NOMO-1 treated with DMSO at 0.1 percent for 48 hours (cell line): ENCODE measurements around the gene OSBPL3.

Experiments
- DNase-seq: peaks from one replicate; lab custom pipeline; 2025; ENCODE audit not compliant: unreplicated experiment; lab: John Stamatoyannopoulos, UW

The OSBPL3 gene

DNA sequence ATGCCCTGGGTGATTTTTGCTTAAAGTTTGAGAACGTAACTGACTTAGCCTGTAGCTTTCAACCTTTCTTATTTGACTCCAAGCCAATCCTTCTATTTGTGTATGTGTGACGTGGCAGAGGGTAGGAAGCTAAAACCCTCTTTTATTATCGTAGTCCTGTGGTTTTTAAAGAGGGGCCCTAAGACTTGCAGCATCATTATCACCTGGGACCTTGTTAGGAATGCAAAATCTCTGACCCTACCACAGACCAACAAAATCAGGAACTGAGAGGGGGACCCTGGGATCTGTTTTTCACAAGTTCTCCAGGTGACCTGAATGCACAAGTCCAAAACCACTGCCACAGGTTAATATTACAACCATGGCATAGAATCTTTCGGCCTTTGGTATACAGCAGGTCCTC lies 80.1 kb downstream of the OSBPL3 start:
- no peak for DNase-seq

DNA sequence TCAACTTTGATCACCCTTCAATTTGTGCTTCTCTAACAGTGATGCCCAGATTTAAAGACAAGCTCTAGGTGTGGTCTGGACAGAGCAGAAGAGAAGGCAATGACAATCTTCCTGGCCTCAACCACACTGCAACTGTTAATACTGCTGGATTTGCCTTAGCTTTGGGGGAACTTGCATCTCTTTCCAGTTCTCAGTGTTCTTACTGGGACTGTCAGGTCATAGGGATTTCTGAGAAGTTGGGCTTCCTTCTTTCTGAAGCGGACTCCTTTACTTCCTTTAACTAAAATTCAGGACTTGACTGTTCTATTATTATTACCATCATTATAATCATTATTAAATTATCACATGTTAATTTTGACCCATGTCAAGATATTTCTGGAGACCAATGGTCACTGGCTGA lies 80.8 kb downstream of the OSBPL3 start:
- no peak for DNase-seq

DNA sequence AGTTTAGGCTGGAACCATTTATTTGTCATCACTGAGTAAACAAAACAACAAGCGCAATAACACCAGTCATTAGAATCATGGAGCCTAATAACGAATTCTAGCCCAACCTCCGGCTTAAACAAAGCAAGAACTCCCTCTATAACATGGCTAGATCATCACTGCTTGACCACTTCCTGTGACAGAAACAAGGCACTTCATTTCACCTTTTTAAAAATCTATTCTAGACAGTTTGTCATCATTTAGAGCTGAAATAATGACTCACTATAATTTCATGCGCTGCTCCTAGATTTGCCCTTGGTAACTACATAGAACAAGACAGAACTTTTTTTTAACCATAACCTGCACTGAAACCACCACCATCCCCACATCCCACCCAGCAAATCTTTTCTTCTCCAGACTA lies 81.3 kb downstream of the OSBPL3 start:
- DNase-seq = no peak

DNA sequence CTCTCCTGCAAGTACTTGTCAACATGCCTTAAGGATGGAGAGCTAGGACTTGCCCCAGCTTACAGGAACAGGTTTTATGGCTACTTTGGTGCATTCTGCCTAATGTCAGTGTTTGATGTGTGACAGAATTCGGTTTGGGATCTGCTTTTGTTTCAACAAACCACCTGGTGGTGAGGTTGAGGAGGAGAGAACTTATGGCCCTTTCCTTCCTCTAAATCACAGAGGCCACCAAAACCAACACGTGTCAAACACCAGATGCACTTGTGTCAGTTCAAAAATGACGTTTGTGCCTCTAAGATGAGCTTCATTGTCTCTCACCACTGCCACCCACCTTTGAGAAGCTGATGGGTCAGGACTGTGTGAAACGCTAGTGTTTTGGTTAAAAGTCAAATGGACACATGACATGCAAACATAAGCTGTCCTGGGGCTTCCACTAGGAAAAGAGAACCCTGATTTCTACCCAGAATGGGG lies 83.9 kb downstream of the OSBPL3 start:
- DNase-seq = no peak

DNA sequence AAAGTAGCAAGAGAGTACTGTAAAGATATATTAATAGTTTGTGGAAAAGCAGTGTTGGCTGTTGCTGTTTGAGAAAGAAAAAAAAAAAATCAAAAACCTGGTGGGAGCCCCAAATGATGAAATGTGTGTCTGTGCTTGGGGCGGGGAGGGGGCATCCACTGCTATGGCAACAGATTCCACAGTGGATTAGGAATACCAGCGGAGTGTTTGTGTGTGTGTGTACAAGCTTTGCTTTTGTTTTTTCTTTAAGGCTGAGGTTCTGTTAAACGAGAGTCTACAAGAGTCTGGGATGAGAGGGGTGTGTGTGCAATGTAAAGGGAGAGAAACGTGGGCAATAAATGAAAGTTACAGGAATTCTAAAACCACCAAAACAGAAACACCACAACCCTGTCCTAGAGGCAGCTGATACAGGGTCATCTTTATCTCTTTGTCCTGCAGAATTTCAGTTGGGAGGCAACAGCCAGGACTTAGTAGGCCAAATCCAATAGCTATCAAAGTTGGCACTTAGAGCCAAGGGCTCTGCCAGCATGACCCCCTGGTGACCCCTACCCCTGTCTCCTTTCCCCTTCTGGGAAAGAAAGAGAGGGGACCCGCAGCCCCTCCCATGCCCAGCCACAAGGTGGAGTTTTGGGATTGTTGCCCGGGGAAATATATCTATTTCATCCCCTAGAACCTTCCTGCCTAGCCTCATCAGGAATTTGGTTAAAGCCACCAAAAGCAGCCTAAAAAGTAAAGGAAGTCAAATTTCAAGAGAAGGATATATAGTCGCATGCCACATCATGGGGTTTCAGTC lies 85.4 kb downstream of the OSBPL3 start:
- no peak for DNase-seq

DNA sequence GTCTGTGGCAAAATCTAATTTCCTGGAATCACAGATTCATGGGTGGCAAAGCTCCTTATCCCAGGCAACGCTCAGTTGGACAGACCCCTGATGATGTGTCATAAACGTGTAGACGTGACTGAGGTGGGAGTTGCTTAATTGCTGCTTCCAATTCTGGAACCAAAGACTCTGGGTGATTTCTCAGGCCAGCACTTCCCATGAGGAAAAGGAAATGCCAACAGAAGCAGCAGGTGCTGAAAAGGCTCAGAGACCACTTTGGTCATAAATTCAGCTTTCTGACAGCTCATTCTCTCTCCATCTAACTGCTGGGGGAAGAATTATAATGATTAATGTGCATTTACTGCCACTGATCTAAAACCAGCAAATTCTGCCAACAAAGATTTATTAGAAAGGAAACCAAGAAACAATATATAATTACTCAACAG lies 88.7 kb downstream of the OSBPL3 start:
- no peak for DNase-seq

DNA sequence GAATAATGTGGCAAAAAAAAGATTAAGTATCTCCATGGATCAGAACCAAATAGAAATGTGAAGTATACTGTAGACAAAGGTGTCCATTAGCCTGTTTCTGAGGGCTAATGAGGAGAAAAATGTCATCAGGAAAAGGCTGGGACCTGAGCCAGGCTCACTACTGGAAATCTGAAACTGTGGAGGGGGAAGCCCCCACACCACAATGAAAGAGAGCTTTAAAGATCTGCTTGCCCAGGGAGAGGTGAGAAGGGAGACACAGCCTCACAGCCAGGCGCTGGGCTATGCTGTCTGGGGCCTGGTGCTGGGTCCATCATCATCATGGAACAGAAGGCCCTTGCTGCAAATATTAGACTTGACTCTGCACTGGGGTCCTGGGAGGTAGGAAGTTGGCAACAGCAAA lies 90.4 kb downstream of the OSBPL3 start:
- no peak for DNase-seq

DNA sequence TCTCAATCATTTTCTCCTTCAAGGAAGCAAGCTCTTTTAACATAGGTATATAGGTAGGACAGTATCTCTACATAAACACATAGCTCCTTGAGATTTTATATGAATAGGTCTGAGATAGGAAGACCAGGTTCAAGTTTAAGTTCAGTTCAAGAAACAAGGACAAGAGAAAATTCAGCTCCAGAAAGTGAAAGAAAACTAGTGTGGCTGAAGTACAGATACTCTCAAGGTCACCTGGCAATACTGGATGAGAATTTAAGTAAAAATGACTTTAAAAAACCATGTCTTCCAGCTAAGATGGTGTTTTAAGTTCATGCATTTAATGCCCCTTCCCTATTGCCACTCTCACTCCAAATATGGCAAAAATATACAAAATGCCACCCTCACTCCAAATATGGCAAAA lies 91.3 kb downstream of the OSBPL3 start:
- no peak for DNase-seq

DNA sequence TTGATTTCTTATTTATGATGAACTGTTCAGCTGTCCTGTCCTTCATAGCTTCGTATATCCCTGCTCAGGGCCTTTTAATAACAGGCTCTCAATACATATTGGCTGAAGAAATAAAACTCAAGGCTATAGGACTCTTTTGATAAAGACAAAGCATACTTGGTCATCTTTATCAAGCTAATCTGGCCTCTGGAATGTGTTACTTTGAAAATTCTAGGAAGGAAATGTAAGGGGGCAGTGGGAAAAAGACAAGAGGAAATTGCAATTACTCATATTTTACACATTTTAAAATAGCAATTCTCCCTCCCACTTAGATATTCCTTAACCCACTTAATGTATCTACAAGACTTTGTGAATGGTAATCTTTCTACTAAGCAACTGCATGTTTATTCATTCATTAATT lies 94.3 kb downstream of the OSBPL3 start:
- DNase-seq = no peak

DNA sequence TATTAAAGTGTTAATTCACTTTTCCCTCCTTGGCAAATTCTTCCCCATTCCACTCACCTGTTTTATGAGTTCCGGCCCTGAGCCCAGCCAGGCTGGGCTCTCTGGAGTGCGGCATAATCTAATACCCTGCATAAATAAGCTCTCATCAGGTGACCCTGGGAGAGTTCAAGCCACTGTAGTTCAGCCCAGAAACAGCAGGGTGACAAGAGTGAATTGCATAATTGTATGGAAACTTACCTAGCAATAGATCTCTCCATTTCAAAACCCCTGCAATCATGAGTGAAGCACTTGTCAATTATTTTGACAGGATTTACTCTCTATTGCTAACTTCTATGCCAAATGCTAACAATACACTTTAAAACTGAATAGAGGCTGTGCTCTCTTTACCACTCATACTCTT lies 94.7 kb downstream of the OSBPL3 start:
- DNase-seq = peak; percentile 7

DNA sequence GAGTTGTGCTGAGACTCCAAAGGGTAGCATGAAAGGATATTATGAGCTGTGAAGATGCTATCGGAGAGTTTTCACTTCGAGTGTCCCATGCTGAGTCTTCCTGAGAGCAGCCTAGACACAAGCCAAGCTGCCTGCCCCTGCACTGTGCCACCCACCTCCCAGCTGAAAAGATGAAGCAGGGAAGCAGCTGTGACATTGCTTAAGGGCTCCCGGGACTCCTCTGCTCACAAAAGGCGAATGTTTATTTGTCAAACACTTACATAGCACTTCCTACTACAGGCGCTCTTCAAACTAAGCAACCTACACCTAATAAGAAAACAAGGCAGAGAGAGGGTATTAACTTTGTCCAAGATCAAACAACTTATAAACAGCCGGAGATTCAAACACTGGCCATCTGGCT lies 95.6 kb downstream of the OSBPL3 start:
- DNase-seq = no peak

DNA sequence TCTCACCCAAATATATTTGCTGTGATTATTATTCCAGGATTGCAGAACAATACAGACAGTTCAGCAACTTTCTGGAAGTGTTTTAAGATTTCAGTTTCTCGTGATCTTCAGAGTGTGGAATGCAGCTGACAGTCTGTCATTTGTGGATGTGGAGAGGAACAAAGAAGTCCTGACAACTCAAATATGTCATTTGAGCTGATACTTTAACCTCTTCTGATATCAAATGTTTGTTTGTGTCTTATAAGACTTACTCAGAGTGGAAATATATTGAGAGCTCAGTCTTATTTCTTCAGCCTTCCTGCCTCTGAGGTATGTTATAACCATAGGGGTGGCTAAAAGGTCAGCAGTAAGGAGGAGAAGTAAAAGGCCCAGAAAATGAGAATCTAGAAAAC lies 96.4 kb downstream of the OSBPL3 start:
- no peak for DNase-seq

DNA sequence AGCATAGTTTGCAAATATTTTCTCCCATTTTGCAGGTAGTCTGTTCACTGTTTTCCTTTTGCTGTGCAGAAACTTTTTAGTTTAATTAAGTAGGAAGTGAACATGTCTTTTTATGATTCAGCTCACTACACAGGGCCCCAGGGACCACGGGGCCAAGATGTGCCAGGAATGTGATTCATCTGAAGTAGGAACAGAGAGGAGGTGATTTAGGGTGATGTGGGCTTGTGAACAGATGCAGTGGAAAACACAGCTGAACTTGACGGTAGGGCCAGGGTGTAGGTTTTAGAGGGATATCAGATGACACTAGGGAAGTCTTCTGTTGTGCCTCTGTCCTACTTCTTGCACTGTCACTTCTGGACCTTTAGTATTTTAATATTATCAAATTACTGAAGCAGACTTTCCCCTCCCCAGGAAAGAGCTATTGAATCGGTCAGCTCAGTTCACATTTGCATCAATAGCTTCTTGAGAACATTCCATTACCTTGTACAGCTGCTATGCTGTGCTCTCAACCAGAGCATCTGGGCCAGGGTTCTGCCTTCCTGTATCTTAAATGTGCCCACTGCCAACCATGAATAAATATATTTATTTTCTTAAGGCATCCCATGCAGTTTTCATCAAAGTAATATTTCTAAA lies 96.9 kb downstream of the OSBPL3 start:
- no peak for DNase-seq

DNA sequence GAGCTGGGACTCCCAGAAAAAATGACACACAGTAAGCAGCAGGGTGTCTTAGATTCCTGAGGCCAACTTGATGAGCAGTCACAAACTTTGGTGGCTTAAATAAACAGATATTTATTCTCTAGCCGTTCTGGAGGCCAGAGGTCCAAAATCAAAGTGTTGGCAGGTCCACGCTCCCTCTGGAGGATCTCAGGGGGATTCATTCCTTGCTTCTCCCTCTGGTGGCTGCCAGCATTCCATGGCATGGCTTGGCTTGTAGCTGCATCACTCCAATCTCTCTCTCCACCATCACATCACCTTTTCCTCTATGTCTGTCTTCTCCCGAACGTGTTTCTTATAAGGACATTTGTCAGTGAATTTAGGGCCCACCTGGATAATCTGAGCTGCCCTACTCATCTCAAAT lies 98.4 kb downstream of the OSBPL3 start:
- no peak for DNase-seq

DNA sequence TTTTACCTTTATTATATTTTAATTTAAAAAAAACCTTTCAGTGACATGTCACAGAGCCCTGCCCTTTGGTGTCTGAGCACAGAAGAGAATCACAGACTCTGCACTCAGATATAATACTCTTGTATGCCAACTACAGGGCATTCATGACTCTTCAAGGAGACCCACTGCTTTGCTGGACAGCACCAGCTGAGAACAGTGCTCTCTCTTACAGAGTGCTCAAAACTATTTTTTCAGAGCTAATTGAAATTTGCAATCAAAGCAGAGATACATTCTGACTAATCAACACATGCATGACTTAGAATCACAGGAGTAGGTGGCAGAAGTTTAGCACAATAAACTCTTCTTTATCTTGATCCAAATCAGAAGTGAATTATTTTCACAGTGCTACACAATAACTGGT lies 99.1 kb downstream of the OSBPL3 start:
- DNase-seq = no peak

DNA sequence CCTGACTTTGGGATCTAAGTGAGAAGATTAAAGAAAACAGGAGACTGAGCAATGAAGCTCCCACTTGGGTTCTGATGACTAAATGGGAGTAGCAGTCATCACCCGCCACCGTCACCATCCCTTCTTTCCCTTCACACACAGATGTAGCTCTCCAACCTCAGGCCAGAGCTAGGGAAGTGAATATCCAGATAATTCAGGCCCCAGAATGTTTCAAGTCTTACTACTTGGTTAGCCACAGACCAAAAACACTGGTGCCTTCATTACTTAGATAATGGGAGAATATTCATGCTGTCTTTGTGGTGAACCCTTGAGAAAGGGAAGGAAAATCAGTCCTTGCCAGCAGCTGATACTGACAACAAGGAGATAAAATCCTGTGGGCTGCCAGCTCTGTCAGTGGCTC lies 100.7 kb downstream of the OSBPL3 start:
- DNase-seq = no peak

DNA sequence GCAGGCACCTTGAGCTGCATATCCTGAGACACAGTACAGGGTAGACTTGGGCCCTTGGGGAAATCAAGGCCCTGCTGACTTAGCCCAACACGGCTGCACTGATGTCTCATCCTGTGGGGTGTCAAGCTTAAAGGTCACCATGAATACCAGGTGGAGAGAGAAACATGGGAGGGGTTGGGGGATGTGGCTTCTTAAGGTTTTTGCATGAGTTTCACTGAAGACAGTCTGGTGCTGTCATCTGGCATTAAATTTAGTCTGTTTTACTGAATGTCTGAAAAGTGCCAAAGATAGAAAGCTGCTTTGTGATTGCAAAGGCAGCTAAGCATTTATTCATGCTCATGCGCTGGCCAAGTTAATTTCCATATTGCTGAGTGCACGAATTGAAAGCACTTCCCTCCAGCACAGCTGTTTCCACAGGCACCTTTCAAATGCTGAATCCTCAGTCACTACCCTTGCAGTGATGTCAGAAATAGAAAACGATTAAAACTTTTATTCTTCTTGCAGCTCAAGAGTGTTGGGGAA lies 102.1 kb downstream of the OSBPL3 start:
- DNase-seq = no peak

DNA sequence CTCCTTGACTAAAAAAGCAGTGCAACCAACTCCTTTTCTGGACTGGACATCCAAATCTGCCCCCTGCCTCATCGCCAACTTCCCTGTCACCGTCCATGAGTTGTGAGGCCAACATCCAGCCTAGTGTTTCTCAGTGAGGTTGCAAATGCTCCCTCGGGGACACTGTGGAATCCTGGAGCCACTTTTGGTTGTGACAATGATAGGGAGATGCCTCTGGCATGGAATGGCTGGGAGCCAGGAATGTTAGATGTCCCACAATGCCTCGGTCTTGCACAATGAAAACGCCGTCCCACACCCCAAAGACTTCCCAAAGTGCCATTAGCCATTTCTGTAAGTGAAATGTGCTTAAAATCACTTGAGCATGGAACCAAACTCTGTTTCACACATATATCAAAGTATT lies 105.2 kb downstream of the OSBPL3 start:
- no peak for DNase-seq

DNA sequence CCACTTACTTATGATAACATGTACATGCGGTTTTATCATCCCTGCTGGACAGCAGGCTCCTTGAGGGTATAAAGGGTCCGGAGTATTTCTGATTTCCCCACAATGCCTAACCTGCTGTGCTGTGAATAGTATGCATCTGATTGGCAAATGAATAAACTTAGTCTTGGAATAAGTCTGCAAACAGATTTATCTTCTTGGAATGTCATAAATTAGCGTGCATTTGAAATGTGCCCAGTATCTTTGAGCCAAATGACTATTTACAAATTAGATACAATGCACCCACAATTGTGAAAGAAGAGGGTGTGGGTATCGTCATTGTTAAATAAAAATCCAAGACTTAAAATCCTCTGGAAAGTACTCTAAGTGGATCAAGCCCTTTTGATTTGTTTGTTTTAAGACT lies 106.0 kb downstream of the OSBPL3 start:
- DNase-seq = no peak

DNA sequence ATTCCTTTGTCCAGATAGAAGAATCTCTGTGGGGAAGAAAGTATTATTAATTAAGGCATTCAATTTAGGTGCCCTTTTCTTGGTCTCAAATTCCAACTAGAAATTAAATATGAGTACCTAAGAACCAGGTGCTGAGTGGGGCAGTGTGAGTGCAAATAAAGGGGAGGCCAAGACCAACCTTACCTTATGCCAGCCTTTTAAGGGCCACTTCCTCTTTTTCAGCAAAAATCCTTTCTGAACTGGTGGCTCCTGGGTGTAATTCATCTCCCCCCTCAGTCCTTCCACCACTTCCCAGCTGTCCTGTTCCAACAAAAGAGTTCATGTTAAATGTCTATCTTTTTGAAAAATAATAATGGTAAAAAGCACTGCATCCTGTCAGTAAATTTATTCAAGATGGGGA lies 108.2 kb downstream of the OSBPL3 start:
- peak; percentile 52 for DNase-seq

DNA sequence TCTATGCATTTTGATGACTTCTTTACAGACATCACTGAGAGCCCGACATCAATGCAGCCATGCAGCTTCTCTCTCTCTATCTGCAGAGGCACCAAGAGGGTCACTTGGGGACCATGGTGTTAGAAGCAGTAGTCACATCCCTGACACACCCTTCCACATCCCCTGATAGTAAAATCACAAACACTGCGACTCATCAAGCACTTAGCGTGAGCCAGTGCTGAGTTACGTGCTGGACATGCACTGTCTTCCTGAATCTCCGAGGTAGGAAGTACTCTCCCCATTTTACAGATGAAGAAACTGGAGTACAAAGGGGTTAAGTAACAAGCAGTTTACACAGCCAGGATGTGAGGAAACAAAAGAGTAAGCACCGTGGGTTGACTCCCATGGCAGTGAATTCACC lies 109.2 kb downstream of the OSBPL3 start:
- DNase-seq = no peak

DNA sequence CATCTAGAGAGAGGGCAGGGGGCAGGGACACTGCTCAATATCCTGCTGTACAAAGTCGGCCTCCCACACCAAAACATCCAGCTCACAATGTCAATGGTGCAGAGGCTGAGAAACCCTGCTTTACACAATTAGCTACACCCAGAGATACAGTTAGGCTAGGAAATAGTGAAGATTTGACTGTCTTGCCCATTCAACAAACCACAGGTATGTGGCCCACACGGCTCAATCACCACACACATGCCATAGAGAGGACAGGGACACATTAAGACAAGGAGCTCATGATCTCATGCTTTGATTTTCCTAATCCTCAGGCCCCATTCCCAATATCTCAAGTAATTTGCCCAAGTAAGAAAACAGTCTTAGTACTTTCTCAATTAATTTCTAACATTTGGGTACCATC lies 110.4 kb downstream of the OSBPL3 start:
- no peak for DNase-seq

DNA sequence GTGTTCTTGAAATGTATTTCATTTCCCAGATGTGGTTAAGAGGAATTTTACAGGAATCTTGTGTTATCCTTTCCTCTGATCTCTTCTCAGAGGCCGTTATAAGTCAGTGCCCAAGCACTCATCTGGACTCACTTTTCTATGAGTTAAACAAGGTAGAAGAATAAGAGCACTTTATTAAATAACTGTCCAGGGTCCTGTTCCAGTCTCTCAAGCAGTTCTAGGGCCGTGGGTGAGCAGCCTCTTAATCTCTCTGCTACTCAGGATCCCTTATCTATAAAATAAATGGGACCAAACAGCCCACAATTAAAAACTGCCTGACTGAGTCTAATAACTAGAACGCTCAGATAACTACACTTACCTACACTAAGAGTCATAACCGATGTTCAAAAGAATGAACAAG lies 111.2 kb downstream of the OSBPL3 start:
- DNase-seq = no peak
